HG03439 (cell line): Measurements from ENCODE around the gene RHCG.

ENCODE experiments used
- ATAC-seq: cut with Tn5 transposase; IDR thresholded peaks from one replicate; pipeline ENCODE4 v1.9.1; 2021; ENCODE audit warnings: mild to moderate bottlenecking, moderate library complexity; ENCODE audit not compliant: unreplicated experiment

The RHCG gene

DNA sequence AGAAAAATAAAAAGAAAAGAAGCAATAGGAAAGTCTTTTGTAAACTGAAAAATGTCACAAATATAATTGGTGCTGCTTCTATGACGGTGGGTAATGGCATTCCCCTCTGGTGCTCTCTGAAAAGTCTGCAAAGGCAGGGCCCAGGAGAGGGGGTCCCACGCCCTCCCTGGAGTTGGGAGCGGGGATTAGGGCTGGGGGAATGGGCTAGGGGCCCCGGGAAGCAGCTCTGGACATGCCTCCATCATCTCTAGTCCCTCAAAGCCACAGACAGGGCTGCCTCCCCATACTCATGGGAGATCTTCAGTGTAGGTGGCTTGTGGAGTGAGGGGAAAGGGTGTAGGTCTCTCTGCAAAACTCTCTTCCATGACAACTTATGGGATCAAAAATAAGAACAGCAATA is 7.8 kb upstream of the RHCG start:
- no peak for ATAC-seq

DNA sequence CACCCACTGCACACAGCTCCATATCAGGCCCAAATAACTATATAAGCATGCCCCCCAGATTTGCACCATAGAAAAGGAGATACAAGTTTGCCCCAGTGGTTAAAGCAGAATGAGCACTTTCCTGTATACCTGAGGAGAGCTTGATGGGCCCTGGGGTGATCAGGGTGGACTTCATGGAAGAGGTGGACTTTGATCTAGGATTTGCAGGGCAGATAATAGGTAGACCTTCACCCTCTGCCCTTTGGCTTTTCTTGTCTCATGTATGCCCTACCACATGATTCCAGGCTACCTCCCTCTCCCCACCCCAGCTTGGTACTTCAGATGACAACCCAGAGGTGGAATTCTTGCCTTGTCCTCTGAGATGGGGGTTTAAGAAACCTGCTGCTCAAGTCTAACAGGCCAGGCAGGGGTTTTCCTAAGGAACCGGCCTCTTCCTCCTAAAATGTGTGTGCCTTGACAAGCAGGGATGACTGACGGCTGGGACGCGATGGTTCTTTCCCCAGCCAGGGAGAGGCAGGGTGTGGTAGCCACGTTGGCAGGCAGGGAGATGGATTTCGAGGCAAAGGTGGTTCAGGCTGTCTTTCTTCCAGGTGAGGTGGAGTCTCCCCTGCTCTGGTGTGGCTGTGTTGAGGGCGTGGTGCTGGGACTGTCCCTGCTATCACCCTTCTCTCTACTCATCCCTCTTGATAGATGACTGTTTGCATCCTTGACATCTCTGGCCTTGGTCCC is 6.6 kb upstream of the RHCG start:
- ATAC-seq = no peak

DNA sequence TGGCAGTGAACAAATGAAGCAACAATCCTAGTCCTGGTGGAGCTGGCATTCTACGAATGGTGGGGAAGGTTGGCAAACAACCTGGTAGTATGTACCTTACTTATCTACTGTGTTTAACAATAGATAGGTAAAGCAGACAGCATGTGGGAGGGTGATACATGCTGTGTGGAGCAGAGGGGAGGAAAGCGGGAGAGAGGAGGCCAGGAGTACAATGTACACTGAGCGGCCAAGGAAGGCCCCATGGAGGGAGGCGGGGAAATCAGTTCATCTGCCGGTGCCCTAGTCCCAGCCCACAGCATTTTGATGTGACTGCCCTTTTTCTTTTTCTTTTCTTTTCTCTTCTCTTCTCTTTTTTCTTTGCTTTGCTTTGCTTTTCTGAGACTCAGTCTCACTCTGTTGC is 5.3 kb upstream of the RHCG start:
- no peak for ATAC-seq

DNA sequence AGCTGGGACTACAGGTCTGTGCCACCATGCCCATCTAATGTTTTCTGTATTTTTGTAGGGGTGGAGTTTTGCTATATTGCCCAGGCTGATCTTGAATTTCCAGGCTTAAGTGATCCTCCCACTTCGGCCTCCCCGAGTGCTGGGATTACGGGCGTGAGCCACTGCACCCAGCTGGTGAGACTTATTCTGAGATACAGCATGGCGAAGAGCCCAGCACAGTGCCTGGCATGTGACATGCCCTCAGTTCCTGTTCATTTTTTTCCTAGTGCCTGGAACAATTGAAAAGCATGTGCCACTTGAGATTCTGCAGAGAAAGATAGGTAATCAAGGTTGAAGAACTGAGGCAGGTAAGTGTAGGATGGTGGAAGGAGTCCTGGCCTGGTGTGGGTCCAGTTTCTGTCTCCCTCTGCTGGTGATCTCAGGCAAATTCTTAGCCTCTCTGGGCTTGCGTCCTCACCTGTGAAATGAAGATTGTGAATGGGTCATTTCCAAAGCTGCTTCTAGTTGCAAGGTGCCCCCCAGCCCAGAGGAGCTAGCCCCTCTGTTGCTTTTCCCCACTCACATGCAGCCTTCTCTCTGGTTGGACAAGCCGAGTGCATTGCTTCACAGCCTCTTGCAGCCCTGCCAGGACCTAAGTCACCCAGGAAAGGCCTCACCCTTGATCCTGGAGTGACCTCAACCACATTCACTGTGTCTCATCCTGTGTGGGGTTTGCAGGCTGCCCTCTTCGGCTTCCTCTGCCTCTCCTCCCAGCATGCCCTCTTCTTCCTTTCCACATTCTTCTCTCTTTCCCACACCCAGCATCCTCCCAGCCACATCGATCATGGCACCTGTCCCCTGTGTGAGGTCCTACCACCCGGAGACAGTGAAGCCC is 4.3 kb upstream of the RHCG start:
- no peak for ATAC-seq

DNA sequence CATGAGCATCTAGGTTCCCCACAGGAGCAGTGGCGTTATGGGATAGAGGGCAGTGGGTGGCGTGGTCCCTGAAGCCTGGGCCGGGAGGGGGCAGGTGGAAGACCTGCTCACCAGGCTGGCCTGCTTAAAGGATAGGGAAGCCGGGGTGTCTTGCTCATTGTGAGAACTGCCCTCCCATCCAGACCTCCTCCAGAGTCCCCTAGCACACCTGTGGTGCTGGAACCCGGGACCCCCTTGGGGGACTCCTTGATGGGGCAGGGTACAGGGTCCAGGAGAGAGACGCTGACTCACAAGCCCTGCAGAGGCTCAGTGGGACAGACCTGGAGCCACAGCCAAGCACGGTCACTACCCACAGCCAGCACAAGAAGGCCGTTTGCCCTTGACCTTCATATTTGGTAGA is 2.8 kb upstream of the RHCG start:
- ATAC-seq = no peak

DNA sequence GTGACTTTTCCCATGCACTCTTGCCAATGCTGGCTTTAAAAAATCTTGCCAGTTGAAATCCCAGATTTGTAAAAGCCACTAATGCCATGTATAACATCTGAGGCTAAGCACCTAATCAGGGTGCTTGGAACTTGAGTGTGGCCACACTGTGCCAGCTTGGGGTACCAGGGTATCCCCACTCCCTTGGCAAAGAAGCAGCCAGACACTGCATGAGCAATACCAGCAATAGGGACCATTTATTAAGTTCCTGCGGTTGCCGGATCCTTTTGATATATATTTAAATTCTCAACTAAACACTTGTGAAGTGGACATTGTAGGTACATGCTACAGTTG is 2.2 kb upstream of the RHCG start:
- ATAC-seq = no peak

DNA sequence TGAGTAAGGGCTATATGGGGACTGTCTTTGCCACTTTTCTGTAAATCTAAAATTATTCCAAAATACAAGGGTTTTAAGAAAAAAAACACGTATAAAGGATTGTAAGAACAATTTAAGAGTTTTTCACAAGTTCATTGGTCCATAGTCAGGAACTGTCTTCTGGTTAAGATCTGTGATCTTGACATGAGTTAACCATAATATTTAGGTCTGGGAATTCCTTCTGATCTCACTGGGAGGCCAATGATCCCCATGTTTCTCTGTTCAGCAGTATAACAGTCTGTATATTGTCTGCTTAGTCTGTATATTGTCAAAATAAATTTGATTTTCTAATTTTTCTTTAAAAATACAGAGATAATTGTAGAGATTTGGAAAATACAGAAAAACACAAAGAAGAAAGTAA is 848 bp upstream of the RHCG start:
- no peak for ATAC-seq

DNA sequence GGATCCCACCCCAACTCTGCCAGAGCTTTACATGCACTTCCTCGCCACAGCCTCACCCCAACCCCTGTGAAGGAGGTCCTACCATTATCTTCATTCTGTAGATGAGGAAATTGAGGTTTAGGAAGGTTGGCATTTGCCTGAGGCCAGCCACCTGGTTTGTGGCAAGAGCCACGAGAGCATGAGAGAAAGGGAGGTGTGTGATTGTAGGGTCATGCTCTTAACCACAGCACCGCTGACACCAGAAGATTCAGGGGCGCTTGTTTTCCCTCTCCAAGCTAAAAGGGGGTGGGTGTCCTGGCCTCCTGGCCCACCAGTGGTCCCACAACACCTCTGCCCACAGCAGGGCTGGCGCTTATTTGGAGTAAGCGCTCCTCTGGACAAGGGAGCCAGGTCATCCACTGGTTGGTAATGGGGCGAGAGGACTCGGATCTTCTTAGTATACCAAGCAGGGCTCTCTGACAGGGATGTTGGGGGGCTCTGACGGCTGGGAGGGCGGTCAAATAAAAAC is 691 bp downstream of the RHCG start:
- ATAC-seq = no peak

DNA sequence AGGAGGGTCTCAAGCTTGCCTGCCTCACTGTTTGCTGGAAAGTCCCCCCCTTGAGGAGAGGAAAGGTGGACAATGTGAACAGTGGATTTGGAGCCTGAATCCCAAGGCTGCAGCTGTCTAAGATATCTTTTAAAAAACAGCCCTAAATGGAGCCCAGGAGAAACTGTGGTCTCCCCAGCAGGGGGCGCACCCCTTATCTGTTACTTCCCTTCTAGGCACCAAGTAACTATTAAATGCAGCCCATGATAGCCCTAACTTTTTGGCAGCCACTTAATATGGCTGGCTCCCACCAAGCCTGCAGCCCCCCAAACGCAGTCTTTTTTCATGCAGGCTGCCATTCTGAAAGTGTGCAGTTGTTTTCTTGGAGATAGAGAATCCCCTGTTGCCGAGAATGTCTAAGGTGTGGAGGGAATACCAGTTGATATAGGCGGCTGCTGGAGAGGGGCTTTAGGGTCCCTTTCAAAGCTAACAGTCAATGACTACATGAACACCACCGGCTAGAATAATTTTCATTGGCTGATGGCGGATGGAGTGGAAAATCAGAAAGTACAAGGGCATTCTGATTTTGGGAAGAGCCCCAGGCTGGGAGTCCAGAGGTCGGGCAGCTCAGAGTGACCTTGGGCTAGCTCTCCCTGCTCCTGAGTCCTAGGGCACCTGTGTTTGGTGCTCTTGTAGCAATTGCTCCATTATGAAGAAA is 1.3 kb downstream of the RHCG start:
- no peak for ATAC-seq

DNA sequence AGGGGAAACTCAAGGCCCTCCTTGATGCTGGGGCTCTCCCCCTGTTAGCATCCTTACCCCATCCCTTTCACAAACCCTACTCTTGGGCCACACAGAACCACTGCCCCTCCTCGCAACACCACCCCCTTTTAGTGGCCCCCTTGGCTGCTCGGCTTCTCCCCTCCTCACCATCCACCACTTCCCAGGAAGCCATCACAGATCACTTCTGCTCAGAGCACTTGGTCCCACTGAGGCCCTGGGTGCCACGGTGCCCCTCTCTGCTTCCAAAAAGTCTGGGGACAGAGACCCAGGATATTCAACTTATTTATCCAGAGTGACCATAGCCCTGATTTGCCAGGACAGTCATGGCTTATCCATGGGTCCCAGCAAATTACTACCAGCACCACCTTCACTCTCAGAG is 2.4 kb downstream of the RHCG start:
- ATAC-seq = no peak

DNA sequence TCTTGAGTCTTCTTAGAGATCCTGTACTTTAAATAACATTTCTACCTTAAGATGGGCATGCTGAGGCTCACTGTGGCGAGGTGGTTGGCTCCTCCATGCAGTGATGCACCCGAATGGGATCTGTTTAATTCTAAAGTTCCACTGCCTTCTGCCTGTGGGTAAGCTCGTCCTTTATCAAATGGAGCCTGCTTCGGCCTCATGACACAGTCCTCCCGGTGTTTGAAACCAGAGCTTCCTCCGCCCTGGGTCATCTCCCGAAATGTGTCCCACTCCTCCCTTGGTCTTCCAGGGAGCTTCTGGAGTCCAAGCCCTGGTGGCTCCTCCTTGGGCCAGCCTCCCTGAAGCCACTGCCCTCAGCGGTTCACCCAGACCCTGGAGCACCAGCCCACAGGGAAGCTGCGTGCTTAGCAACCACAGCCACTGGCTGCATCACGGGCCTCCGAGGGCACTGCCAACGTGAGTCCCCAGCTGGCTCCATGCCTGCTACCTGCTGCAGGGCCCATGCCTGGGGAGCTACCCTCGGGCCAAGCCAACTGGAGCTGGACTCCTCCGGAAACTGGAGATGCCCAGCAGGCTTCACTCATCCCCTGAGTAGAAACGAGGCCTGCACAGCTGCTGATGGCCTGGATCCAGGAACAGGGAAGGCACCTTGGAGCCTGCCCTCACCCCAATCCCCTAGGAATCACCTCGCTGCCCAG is 3.3 kb downstream of the RHCG start:
- no peak for ATAC-seq

DNA sequence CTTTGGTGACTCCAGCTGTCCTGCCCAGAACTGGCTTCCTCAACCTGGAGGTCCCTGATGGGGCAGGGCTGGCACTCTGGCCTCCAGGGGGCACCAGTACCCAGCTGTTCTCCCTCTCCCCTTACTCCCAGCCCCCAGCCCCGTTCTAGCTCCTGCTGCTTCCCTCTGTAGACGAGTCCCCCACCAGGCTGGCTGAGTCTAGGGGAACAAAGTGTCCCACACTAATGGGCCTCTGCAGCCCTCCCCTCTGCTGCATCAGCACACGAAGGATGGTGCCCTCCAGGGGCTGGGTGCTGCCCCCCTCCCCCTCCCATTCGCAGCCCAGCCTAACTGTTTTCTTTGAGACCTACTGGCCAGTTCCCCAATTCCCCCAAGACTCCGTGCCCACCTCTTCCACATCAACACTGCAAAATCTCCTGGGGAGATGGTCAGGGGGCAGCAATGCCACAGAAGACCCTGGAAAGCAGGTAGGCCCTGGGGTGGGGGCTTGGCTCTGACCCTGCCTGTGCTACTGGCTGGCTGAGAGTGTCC is 4.2 kb downstream of the RHCG start:
- no peak for ATAC-seq

DNA sequence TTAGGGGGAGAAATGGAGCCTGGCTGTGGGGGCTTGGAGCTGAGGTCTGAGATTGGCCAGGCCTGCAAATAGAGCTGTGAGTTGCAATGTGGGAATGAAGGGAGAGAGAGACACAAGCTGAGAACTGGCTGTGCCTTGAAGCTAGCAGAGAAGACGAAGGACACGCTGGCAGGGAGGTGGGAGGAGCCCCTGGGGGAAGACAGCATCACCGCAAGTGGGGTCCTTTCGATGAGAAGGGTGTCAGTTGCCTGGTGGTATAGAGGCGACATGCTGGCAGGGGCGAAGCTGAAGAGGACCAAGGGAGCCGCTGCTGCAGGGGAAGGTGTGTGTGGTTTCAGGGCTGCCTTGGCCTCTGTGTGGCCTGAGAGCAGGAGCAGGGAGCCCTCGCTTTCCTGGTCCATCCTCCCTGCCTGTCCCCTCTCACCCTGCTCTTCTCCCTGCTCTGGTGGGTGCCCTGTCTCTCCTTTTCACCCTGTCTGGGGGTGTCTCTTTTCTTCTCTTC is 5.5 kb downstream of the RHCG start:
- no peak for ATAC-seq

DNA sequence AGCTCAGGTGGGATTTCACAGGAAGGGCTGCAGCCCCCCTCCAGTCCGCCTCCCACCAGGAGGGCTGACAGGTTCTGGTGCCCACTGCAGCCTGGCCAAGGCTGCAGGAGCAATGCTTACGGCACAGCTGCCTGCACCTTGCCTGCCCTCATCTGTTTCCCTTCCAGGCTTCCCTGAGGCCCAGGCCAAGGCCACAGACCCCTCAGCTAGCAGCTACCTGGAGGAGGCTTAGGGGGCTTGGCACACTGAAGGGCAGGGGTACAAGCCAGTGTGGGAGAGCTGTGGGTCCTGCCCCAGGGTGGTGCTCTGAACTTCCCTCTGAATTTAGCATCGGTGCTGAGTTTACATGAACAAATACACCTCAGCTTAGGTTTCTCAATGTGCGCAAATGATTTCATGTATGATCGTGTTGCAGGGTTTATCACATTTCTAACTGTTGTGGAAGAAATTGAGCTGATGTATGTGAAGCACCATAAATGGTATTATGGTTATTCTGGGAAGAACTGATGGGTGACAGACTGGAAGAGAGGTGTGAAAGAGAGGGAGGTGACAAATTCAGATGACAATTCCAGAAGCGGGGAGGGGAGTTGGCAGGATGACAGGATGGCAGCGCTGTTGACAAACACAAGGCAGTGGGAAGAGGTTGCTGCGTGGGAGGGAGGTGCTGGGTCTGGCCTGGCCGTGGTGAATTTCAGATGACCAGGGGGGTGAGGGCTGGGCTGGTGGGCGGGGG is 6.1 kb downstream of the RHCG start:
- no peak for ATAC-seq

DNA sequence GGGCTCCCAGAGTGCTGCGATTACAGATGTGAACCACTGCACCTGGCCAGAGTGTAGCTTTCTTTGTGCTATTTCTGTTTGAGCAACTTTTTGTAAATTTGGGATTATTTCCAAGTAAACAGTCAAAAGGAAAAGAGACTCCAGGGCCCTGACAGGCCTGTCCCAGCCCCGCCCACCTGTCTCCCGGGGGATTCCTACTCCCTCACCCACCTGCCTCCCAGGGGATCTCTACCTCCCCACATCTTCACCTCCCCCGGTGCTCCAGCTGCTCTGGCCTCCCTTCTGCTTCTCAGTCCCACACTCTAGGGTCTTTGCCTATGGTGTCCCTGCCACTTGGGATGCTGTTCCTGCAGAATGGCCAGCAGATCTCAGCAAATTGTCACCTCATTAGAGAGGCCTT is 7.0 kb downstream of the RHCG start:
- no peak for ATAC-seq

DNA sequence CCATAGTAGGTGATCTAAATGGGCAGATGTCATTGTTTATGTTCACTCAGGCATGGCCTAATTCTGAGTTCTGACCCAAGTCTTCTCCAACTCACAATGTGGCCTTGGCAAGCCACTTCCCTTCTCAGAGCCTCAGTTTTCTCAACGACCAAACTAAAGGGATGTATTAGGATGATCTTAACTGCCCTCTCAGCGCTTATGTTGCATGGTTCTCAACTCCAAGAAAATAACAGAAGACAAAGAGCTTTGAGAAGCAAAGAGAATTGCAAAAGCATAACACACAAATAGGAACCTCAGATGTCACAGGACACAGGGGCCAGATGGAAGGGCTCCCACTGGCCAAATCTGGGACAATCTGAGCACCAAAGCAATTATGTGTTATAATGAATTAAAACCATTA is 8.6 kb downstream of the RHCG start:
- ATAC-seq = no peak

DNA sequence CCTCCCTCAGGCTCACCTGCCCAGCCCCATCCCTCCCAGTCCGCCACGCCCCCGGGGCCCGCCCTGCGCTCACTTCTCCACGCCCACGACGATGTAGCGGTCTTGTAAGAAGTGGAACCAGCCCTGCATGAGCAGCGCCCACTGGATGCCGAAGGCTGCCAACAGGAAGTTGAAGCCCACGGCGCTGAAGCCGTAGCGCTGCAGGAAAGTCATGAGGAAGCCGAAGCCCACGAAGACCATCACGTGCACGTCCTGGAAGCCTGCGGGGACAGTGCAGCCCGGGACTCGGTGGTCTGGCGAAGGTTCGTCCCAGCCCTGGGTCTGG is 9.7 kb downstream of the RHCG start:
- no peak for ATAC-seq

DNA sequence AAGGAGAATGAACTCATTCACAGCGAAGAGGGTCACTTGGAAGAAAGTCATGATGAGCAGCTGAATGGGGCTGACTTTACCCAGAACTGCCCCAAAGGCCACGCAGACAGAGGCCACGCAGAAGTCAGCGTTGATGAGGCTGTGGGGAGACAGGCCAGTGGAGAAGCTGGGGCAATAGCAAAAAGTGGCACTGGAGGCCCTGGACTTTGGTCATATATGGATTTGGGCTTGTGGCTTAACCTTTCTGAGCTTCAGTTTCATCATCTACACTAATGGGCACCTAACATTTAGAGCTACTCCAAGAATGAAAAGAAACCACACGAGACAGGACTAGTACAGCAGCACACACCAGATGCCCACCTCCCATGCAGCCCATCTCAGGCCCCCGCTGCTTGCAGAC is 13.3 kb downstream of the RHCG start:
- ATAC-seq = no peak

DNA sequence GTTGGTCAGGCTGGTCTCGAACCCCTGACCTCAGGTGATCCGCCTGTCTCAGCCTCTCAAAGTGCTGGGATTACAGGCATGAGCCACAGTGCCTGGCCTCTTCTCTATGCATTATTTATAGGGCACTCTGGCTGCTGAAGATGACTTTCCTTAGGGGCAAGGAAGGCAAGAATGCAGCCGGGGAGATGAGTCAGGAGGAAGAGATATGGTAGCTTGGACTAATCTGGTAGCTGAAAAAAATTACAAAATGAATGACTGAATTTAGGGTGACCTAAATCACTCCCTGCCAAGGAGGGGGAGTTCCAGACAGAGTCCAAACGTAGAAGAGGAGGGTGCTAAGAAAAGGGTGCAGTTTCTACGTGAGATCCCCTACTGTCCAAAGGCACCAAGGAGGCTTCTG is 14.2 kb downstream of the RHCG start:
- no peak for ATAC-seq

DNA sequence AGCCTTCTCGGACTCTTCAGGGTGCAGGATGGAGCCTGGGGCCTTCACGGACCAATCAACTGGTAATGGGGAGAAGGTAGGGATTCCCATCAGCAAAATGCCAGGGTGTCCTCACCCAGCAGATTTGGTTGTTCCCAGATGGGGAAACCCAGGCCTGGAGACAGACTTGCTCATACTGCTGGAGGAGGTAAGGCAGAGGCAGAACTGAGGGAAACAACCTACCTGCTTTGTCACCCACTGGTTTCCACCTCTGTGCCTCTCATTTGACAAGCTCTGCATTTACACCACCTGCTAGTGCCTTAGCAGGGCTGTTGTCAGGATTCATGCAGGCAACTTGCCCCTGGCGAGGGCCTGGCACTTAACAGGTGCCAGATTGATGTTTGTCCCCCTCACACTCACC is 15.9 kb downstream of the RHCG start:
- ATAC-seq = no peak
